Measurements from ENCODE around the gene SYNDIG1. TPM values are rescaled to one million over a fixed set of nuclear protein-coding genes. Genes with fewer than 3 reads are reported as not detected.

The SYNDIG1 gene
- total and polyA plus RNA-seq, 9 of the 15 experiments (the other 6 are each of a cell fraction or from before 2014, with no cell fraction given), result not detected

GRCh38 chr20:24618739-24619138 lies 149.3 kb downstream of the SYNDIG1 start (continued):
- no peak for TF ChIP-seq ARID2 (IDR thresholded peaks at IDR 0.05)

GRCh38 chr20:24619212-24619611 lies 149.8 kb downstream of the SYNDIG1 start:
- no peak for FAIRE-seq
- Histone ChIP-seq H3K4me2 (ENCODE audit: insufficient read depth, low read length) (no peak overlapping the region), H3K9ac (ENCODE audit: insufficient read depth in 1 of 2, low read depth in 2 of 2, low read length in 2 of 2) (no peak overlapping the region), H3K36me3 (ENCODE audit: control insufficient read depth, insufficient read depth, low read length) (no peaks in the 10 kb centered on the region), H2AFZ (ENCODE audit: low read depth, low read length) (no peak overlapping the region), H3K79me2 (ENCODE audit: control insufficient read depth, insufficient read depth, low read length) (no peaks in the 10 kb centered on the region), H3K9me3 (replicated peaks; ENCODE audit: control insufficient read depth, insufficient read depth, low read depth, low read length) (no peaks in the 10 kb centered on the region), H4K20me1 (replicated peaks; ENCODE audit: control insufficient read depth, insufficient read depth, low read length) (no peaks in the 10 kb centered on the region), H3K27ac (ENCODE audit: extremely low read depth, low read depth, low read length) (no peak overlapping the region), H3K27me3 (ENCODE audit: control insufficient read depth in 2 of 2, insufficient read depth in 2 of 2, low read length in 2 of 2) (peaks cover 0 to 13% of the 10 kb centered on the region in 2 experiments; a peak in 1 of 5 replicates), H3K9me1 (ENCODE audit: control insufficient read depth, insufficient read depth, low read length) (no peaks in the 10 kb centered on the region), H3K4me1 (replicated peaks in 1 of 2; ENCODE audit: control insufficient read depth in 2 of 2, insufficient read depth in 2 of 2, low read length in 2 of 2) (no peaks in the 10 kb centered on the region), H3K4me3 (no peak overlapping the region)
- DNase-seq (ENCODE audit: extremely low read depth in 1 of 4, low spot score in 3 of 4), result no peak
- intact Hi-C loops (cut with micrococcal nuclease) (no loop called here), in situ Hi-C loops (cut with MboI) (no loop called here)
- 9% methylated on average over 3 of the region's 3 CpGs for WGBS (ENCODE audit: insufficient coverage, low coverage, missing lambda C conversion rate)
- ATAC-seq, result no peak
- ChIA-PET CTCF (ENCODE audit: low intra/inter-chr PET ratio) (no interaction called here), POLR2A (interaction anchor here (0.5 to 1.3 kb wide), 3 partner anchors 13 to 28 kb away, joined by 3 to 4 read pairs (median 3); no protein-coding TSS in a partner anchor)
- BruUV-seq (replicated peaks), result no TSS peak
- TF ChIP-seq PRMT5 (CRISPR knock-in tag; IDR thresholded peaks at IDR 0.05), result no peak
- TF ChIP-seq ZNF274 (IDR thresholded peaks at IDR 0.05; ENCODE audit: borderline replicate concordance, low read depth, low read length), result no peak
- no peak for TF ChIP-seq GABPB1 (CRISPR knock-in tag; IDR thresholded peaks at IDR 0.05)
- no peak for TF ChIP-seq E4F1 (CRISPR knock-in tag; IDR thresholded peaks at IDR 0.05; ENCODE audit: borderline replicate concordance)
- TF ChIP-seq SAP30 (IDR thresholded peaks at IDR 0.05; ENCODE audit: borderline replicate concordance, insufficient read depth, low read depth, low read length, poor library complexity, severe bottlenecking), result no peak
- TF ChIP-seq ZNF239 (CRISPR knock-in tag; IDR thresholded peaks at IDR 0.05), result no peak
- TF ChIP-seq CBFA2T2 (conservative IDR thresholded peaks at IDR 0.05), result no peak
- no peak for TF ChIP-seq DDX20 (tag; IDR thresholded peaks at IDR 0.05; ENCODE audit: low read depth)
- no peak for TF ChIP-seq RAD21 (CRISPR knock-in tag; conservative IDR thresholded peaks at IDR 0.05 in 1 of 2, IDR thresholded peaks at IDR 0.05 in 1 of 2)
- no peak for TF ChIP-seq COPS2 (conservative IDR thresholded peaks at IDR 0.05)
- no peak for TF ChIP-seq ZC3H4 (CRISPR knock-in tag; IDR thresholded peaks at IDR 0.05; ENCODE audit: borderline replicate concordance)
- TF ChIP-seq NR2C1 (IDR thresholded peaks at IDR 0.05), result no peak
- no peak for TF ChIP-seq NR2C1 (tag; IDR thresholded peaks at IDR 0.05)
- no peak for TF ChIP-seq ZBTB1 (CRISPR knock-in tag; IDR thresholded peaks at IDR 0.05; ENCODE audit: borderline replicate concordance, low read depth)
- TF ChIP-seq, protein P1, sequence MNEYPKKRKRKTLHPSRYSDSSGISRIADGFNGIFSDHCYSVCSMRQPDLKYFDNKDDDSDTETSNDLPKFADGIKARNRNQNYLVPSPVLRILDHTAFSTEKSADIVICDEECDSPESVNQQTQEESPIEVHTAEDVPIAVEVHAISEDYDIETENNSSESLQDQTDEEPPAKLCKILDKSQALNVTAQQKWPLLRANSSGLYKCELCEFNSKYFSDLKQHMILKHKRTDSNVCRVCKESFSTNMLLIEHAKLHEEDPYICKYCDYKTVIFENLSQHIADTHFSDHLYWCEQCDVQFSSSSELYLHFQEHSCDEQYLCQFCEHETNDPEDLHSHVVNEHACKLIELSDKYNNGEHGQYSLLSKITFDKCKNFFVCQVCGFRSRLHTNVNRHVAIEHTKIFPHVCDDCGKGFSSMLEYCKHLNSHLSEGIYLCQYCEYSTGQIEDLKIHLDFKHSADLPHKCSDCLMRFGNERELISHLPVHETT (CRISPR knock-in tag; conservative IDR thresholded peaks at IDR 0.05 in 1 of 2, IDR thresholded peaks at IDR 0.05 in 1 of 2), result no peak
